Measurements from ENCODE around the gene OR10A6. TPM values are rescaled to one million over a fixed set of nuclear protein-coding genes. Genes with fewer than 3 reads are reported as not detected.
A peak's percentile ranks its signal among the peaks of the same experiment; 100 is the strongest.

Gene OR10A6
- polyA plus RNA-seq, 1 experiment: 0.07 TPM

DNA sequence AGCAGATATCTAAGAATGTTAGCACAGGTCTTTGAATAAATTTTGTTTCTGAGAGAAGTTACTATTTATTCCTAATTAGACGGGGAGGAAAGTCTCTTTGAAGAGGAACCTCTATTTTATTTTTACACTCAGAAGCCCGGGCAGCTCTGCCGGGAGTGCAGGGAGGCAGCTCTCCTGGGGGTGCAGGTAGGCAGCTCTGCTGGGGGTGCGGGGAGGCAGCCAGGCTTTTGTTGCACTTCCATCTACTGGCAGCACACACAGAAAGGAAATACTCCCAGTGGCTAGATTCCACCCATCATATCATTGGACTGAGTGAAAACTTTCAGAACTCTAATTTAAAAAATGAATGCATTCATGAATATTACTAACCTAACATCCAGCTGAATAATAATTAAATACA lies 24.6 kb downstream of the OR10A6 start:
- no peaks in the 10 kb centered on the region for H3K36me3 ChIP-seq (ENCODE audit: control insufficient read depth, insufficient read depth, low read length)
- DNase-seq (ENCODE audit: low read depth): no peak
- H3K27me3 ChIP-seq (ENCODE audit: control insufficient read depth, insufficient read depth, low read length): no peaks in the 10 kb centered on the region
- POLR2A ChIA-PET: interaction anchor here (1.0 kb wide), 1 partner anchor 71 kb away, joined by 3 read pairs; no protein-coding TSS in a partner anchor
- no peak overlapping the region for H3K4me3 ChIP-seq (ENCODE audit: low read depth, low read length)
- TF ChIP-seq, protein P1, sequence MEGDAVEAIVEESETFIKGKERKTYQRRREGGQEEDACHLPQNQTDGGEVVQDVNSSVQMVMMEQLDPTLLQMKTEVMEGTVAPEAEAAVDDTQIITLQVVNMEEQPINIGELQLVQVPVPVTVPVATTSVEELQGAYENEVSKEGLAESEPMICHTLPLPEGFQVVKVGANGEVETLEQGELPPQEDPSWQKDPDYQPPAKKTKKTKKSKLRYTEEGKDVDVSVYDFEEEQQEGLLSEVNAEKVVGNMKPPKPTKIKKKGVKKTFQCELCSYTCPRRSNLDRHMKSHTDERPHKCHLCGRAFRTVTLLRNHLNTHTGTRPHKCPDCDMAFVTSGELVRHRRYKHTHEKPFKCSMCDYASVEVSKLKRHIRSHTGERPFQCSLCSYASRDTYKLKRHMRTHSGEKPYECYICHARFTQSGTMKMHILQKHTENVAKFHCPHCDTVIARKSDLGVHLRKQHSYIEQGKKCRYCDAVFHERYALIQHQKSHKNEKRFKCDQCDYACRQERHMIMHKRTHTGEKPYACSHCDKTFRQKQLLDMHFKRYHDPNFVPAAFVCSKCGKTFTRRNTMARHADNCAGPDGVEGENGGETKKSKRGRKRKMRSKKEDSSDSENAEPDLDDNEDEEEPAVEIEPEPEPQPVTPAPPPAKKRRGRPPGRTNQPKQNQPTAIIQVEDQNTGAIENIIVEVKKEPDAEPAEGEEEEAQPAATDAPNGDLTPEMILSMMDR (IDR thresholded peaks at IDR 0.05; ENCODE audit: insufficient read depth, low read depth, low read length): no peak
- CTCF ChIA-PET: interaction anchor here (1.0 to 9.7 kb wide), 7 partner anchors 13 to 100 kb away, joined by 5 to 196 read pairs (median 24); partner anchors contain the start of gene EIF3F

DNA sequence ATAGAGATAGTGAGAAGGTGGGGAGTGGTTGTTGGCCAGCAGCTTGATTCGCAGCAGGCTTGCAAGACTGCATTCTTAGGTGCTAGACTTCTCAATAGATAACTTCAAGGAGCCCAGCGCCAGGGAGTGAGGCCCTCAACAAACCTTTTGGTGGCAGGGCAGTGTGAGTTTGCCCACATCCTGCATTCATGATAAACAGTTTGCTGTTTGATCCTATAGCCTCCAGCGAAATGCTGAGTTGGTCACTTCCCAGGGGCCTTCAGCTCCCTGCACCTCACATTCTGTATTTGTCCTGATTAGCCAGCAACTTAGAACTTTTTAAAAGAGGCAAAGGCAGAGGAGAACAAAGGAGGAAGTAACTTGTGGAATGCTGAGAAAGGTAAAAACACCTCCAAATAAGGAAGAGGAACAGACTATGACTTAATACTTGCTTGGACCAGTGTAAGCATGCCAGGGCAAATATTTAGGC lies 25.1 kb downstream of the OR10A6 start:
- Histone ChIP-seq H3K36me3 (ENCODE audit: control insufficient read depth, insufficient read depth, low read length) (no peaks in the 10 kb centered on the region), H3K4me3 (ENCODE audit: low read depth, low read length) (no peak overlapping the region), H3K27me3 (ENCODE audit: control insufficient read depth, insufficient read depth, low read length) (no peaks in the 10 kb centered on the region)
- TF ChIP-seq, protein P1 (IDR thresholded peaks at IDR 0.05; ENCODE audit: insufficient read depth, low read depth, low read length): no peak
- ChIA-PET CTCF (interaction anchor here (1.0 to 9.7 kb wide), 11 partner anchors 13 to 185 kb away, joined by 3 to 196 read pairs (median 20); partner anchors contain the start of gene EIF3F), POLR2A (no interaction called here)
- DNase-seq (ENCODE audit: low read depth): no peak

DNA sequence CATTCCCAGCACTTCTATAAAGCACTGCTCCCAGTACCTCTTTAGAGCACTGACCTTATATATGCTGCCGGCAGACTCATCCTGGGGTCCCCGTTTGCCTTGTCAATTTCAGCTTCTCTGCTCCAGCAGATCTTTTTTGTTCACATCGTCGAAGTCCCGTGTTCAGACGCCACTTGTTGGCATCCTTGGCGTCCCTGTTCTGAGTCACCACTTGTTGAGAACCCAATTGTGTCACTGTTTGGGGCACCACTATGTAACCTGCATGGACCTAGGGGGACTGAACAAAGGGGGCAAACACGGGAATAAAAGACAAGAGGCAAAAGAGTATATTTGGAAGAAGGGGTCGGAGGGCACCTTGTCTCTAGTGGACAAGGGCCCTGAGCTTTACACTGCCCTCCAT lies 25.5 kb downstream of the OR10A6 start:
- no peaks in the 10 kb centered on the region for H3K36me3 ChIP-seq (ENCODE audit: control insufficient read depth, insufficient read depth, low read length)
- TF ChIP-seq, protein P1 (IDR thresholded peaks at IDR 0.05; ENCODE audit: insufficient read depth, low read depth, low read length): no peak
- ChIA-PET CTCF (interaction anchor here (0.6 to 9.7 kb wide), 10 partner anchors 12 to 191 kb away, joined by 3 to 196 read pairs (median 20); partner anchors contain the start of gene EIF3F), POLR2A (interaction anchor here (0.7 to 1.1 kb wide), 2 partner anchors 80 to 82 kb away, joined by 8 to 10 read pairs; partner anchors contain the start of gene EIF3F)
- no peak overlapping the region for H3K4me3 ChIP-seq (ENCODE audit: low read depth, low read length)
- no peak for DNase-seq (ENCODE audit: low read depth)
- H3K27me3 ChIP-seq (ENCODE audit: control insufficient read depth, insufficient read depth, low read length): no peaks in the 10 kb centered on the region

DNA sequence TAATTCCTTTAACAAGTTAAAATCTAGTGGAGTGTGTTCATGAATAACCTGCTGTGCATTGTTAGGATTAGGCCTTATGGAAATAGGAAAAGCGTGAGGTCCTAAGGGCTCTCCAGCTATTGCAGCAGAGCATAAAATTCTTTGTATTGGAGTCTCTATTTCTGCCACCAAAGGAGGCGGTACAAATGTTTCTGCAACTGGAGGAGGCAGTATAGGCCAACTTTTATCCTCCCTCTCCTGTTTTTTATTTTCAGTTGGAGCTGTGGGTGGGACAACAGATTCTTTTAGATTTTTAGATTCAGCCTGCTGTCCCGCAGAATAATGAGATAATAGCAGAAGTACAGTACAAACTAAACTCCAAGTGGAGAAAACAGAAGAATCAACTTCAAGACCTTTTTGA lies 26.2 kb downstream of the OR10A6 start:
- POLR2A ChIA-PET: interaction anchor here (0.6 to 1.1 kb wide), 4 partner anchors 65 to 82 kb away, joined by 3 to 10 read pairs (median 6); partner anchors contain the start of gene EIF3F
- no peak for DNase-seq (ENCODE audit: low read depth)
- no peaks in the 10 kb centered on the region for H3K36me3 ChIP-seq (ENCODE audit: control insufficient read depth, insufficient read depth, low read length)
- CTCF ChIA-PET: interaction anchor here (0.6 to 9.7 kb wide), 9 partner anchors 12 to 192 kb away, joined by 3 to 196 read pairs (median 21); partner anchors contain the start of gene EIF3F
- H3K4me3 ChIP-seq (ENCODE audit: low read depth, low read length): no peak overlapping the region
- TF ChIP-seq, protein P1 (IDR thresholded peaks at IDR 0.05; ENCODE audit: insufficient read depth, low read depth, low read length): peak; percentile 52
- no peaks in the 10 kb centered on the region for H3K27me3 ChIP-seq (ENCODE audit: control insufficient read depth, insufficient read depth, low read length)

DNA sequence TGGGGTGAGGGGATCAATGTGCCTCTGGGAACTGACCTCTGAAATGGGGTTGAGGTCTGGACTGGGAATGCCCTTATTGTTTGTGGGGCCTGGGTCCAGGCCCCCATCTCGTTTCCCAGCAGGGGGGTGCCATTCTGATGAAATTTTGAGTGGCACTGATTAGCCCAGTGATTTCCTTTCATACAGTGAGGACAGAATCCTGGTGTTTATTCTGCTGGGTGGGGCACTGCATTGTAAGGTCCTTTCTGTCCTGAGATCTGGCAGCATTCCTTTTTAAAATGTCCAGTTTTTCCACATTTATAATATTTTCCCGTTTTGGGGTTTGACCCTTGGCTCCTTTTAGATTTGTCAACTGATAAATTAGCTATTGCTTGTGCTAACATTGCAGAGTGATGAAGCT lies 27.1 kb downstream of the OR10A6 start:
- Histone ChIP-seq H3K4me3 (ENCODE audit: low read depth, low read length) (no peak overlapping the region), H3K27me3 (ENCODE audit: control insufficient read depth, insufficient read depth, low read length) (no peaks in the 10 kb centered on the region), H3K36me3 (ENCODE audit: control insufficient read depth, insufficient read depth, low read length) (no peaks in the 10 kb centered on the region)
- ChIA-PET CTCF (interaction anchor here (0.6 to 9.7 kb wide), 9 partner anchors 11 to 187 kb away, joined by 3 to 196 read pairs (median 21); partner anchors contain the start of gene EIF3F), POLR2A (no interaction called here)
- TF ChIP-seq, protein P1 (IDR thresholded peaks at IDR 0.05; ENCODE audit: insufficient read depth, low read depth, low read length): no peak
- no peak for DNase-seq (ENCODE audit: low read depth)
